GM12865 (cell line): ENCODE data around the gene MFSD2B.
A peak's percentile ranks its signal among the peaks of the same experiment; 100 is the strongest.

Experiments
- DNase-seq: peaks from one replicate; pipeline ENCODE4 v3.0.0; 2010; ENCODE audit warnings: low read depth
- H3K4me3 ChIP-seq: 2 replicates; pipeline ENCODE4 v1.5.1; 2011; ENCODE audit warnings: mild to moderate bottlenecking, low read depth, low read length, control low read depth
- TF ChIP-seq, protein P1 (sequence below): IDR thresholded peaks from 2 replicates; pipeline ENCODE4 v1.5.1; 2011; ENCODE audit warnings: low read length, control low read depth, low read depth, inconsistent platforms; ENCODE audit not compliant: insufficient read depth; ENCODE audit errors: missing control alignments

MFSD2B gene, protein sequence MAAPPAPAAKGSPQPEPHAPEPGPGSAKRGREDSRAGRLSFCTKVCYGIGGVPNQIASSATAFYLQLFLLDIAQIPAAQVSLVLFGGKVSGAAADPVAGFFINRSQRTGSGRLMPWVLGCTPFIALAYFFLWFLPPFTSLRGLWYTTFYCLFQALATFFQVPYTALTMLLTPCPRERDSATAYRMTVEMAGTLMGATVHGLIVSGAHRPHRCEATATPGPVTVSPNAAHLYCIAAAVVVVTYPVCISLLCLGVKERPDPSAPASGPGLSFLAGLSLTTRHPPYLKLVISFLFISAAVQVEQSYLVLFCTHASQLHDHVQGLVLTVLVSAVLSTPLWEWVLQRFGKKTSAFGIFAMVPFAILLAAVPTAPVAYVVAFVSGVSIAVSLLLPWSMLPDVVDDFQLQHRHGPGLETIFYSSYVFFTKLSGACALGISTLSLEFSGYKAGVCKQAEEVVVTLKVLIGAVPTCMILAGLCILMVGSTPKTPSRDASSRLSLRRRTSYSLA

DNA sequence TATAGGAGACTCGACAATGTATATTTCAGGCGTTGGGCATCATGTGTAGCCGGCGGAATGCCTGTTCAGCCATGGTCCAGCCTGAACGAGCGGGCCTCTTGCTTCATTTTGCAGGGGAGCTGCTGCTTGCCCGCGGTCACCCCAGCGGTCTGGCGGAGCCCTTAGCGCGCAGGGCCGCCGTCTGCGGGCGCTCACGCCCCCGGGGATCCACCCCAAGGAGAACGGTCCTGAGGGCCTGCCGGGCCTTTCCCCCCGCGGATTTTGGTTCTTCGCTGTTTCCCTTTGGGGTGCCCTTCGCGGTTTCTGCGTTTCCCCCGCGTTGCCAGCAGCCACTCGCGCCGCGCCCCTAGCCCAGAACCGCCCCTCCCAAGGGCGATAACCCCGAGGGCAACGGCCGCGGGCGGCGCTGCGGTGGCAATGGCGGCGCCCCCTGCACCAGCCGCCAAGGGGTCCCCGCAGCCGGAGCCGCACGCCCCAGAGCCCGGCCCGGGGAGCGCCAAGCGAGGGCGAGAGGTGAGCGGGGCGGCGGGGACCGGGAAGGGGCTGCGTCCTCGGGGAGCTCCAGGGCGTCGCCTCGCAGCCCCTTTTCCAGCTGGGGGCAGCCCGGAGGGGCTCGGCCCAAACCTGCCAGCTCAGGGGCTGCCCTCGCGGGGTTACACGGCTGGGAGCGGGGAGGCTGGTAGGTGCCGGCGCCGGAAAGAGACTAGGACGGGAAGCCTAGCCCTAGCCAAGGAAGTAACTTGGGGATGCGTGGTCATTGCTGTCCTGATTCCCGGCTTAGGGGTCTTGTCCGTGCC, at the start of gene MFSD2B:
Gene MFSD2B, plus strand, starts transcription at position 406 of the 797 bp plus-strand sequence. Its CDS starts 12 bp downstream, at position 418.
- no peak for DNase-seq
- peak within 1 kb of the TSS; percentile 41 for H3K4me3 ChIP-seq

DNA sequence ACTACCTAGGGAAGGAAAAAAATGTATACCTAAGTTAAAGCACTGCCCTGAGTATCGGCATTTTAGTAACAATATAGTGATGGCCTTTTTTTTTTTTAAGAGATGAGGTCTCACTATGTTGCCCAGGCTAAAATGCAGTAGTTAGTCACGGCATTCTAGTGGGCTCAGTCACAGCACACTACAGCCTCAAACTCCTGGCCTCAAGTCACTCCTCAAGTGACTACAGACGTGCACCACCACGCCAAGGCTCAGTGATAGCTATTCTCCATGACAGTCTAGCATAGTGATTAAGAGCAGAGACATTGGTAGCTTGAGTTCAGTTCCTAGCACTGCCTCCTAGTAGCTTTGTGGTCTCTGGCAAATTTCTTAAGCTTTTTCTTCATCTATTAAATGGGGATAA, 42.0 kb upstream of the MFSD2B start:
- DNase-seq = no peak
- no peak overlapping the region for H3K4me3 ChIP-seq
- TF ChIP-seq, protein P1, sequence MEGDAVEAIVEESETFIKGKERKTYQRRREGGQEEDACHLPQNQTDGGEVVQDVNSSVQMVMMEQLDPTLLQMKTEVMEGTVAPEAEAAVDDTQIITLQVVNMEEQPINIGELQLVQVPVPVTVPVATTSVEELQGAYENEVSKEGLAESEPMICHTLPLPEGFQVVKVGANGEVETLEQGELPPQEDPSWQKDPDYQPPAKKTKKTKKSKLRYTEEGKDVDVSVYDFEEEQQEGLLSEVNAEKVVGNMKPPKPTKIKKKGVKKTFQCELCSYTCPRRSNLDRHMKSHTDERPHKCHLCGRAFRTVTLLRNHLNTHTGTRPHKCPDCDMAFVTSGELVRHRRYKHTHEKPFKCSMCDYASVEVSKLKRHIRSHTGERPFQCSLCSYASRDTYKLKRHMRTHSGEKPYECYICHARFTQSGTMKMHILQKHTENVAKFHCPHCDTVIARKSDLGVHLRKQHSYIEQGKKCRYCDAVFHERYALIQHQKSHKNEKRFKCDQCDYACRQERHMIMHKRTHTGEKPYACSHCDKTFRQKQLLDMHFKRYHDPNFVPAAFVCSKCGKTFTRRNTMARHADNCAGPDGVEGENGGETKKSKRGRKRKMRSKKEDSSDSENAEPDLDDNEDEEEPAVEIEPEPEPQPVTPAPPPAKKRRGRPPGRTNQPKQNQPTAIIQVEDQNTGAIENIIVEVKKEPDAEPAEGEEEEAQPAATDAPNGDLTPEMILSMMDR = no peak

More for the DNA sequence above, at the start of gene MFSD2B:
- TF ChIP-seq, protein P1 = no peak

DNA sequence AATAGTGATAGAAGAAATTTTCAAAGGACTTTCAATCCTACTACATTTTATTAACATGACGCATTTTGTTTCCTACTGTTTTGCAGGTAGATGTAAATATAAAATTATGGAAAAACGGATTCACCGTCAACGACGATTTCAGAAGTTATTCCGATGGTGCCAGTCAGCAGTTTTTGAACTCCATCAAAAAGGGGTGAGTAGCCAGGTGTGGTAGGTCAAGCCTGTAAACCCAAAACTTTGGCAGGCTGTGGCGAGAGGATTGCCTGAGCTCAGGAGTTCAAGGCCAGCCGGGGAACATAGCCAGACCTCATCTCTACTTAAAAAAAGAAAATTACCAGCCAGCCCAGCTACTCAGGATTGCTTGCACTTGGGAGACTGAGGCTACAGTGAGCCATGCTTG, 33.0 kb upstream of the MFSD2B start:
- DNase-seq = no peak
- no peak overlapping the region for H3K4me3 ChIP-seq
- TF ChIP-seq, protein P1 = no peak

DNA sequence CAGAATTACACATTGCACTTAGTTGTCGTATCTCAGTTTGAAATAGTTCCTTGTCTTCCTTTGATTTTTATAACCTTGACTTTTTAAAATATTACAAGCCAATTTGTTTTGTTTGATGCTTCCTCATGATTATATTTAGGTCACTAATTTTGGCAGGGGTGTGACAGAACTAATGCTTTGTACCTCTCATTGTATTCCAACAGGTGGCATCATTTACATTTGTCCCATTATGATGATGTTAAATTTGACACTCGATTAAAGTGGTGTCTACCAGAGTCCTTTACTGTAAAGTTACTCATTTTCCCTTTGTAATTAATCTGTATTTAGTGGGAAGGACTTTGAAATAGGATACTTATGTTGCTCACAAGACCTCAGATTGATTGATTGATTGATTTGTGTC, 21.5 kb upstream of the MFSD2B start:
- TF ChIP-seq, protein P1 = peak; percentile 6
- peak; percentile 19 for DNase-seq
- no peak overlapping the region for H3K4me3 ChIP-seq

DNA sequence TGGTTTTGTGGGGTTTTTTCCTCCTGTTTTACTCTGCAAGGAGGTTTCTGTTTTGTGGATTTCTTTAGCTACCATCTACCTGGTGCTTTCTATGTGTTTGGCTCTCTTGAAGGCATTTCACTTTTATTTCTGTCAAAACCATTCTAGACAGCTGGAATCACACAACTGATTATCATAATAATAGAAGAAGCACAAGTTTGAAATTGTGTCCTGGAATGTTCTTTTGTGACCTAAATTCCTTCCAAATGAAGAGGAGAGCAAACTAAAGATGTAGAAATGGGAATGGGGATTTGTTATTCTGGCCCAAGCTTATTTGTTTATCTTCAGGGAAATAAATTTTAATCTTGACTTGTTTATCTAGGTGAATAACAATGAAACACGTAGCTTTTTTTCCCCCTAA, 17.0 kb upstream of the MFSD2B start:
- DNase-seq = no peak
- no peak overlapping the region for H3K4me3 ChIP-seq
- TF ChIP-seq, protein P1 = no peak

DNA sequence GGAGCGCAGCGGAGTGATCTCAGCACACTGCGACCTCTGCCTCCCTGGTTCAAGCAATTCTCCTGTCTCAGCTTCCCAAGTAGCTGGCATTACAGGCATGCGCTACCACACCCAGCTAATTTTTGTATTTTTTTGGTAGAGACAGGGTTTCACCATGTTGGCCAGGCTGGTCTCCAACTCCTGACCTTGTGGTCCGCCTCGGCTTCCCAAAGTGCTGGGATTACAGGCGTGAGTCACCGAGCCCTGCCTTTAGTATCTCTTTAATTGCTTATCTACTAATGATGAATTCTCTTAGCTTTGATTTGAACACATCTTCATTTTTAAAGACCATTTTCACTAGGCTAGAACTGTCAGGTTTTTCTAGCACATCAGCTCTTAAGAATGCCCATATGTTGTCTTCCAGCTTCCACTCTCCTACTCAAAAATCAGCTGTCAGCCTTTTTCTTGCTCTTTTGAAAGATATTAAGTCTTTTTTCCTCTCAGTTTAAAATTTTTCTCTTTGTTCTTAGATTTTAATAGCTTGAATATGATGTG, 16.1 kb upstream of the MFSD2B start:
- no peak for DNase-seq
- no peak overlapping the region for H3K4me3 ChIP-seq
- TF ChIP-seq, protein P1 = no peak
